ENCODE results near the gene ANKRD6.

The ANKRD6 gene

GRCh38 chr6:89527634-89528033 is 94.7 kb downstream of the ANKRD6 start:
- no peak for TF ChIP-seq CTCF (IDR thresholded peaks at IDR 0.05; ENCODE audit: low read depth, low read length, missing control alignments)
- no peak overlapping the region for H3K4me3 ChIP-seq (ENCODE audit: low read depth, low read length)
- no peak for DNase-seq (ENCODE audit: low read depth)

GRCh38 chr6:89528866-89529265 is 95.9 kb downstream of the ANKRD6 start:
- TF ChIP-seq CTCF (IDR thresholded peaks at IDR 0.05; ENCODE audit: low read depth, low read length, missing control alignments): no peak
- DNase-seq (ENCODE audit: low read depth): no peak
- no peak overlapping the region for H3K4me3 ChIP-seq (ENCODE audit: low read depth, low read length)

- H3K4me3 ChIP-seq (ENCODE audit: low read depth, low read length): no peak overlapping the region
- DNase-seq (ENCODE audit: low read depth): no peak
- TF ChIP-seq CTCF (IDR thresholded peaks at IDR 0.05; ENCODE audit: low read depth, low read length, missing control alignments): no peak
These were observed 98.0 kb downstream of the ANKRD6 start for GRCh38 chr6:89530982-89531381.

- H3K4me3 ChIP-seq (ENCODE audit: low read depth, low read length): no peak overlapping the region
- TF ChIP-seq CTCF (IDR thresholded peaks at IDR 0.05; ENCODE audit: low read depth, low read length, missing control alignments): no peak
- DNase-seq (ENCODE audit: low read depth): no peak
These were observed 103.3 kb downstream of the ANKRD6 start for GRCh38 chr6:89536231-89536630.

GRCh38 chr6:89539779-89540178 is 106.8 kb downstream of the ANKRD6 start:
- TF ChIP-seq CTCF (IDR thresholded peaks at IDR 0.05; ENCODE audit: low read depth, low read length, missing control alignments): no peak
- no peak overlapping the region for H3K4me3 ChIP-seq (ENCODE audit: low read depth, low read length)
- no peak for DNase-seq (ENCODE audit: low read depth)

- no peak for DNase-seq (ENCODE audit: low read depth)
- no peak overlapping the region for H3K4me3 ChIP-seq (ENCODE audit: low read depth, low read length)
- TF ChIP-seq CTCF (IDR thresholded peaks at IDR 0.05; ENCODE audit: low read depth, low read length, missing control alignments): no peak
These were observed 109.3 kb downstream of the ANKRD6 start for GRCh38 chr6:89542081-89542857.

- DNase-seq (ENCODE audit: low read depth): no peak
- H3K4me3 ChIP-seq (ENCODE audit: low read depth, low read length): no peak overlapping the region
- TF ChIP-seq CTCF (IDR thresholded peaks at IDR 0.05; ENCODE audit: low read depth, low read length, missing control alignments): no peak
These were observed 109.9 kb downstream of the ANKRD6 start for GRCh38 chr6:89542866-89543265.
